ENCODE results near the gene FGF18. TPM values are rescaled to one million over a fixed set of nuclear protein-coding genes. Genes with fewer than 3 reads are reported as not detected.

The FGF18 gene
- total and polyA plus RNA-seq, 2 experiments from 2014 or later: 50.3 to 81.9 TPM

GRCh38 chr5:171415115-171415730 is 4.2 kb upstream of the FGF18 start:
- TF ChIP-seq CTCF (IDR thresholded peaks at IDR 0.05; ENCODE audit: low read depth, low read length): no peak
- peak in 1 of 2 donors; percentile 40 for DNase-seq (ENCODE audit: low read depth in 1 of 2, low spot score in 1 of 2)

GRCh38 chr5:171416160-171417049 is 3.0 kb upstream of the FGF18 start:
- Histone ChIP-seq H3K36me3 (peaks cover 6% of the 10 kb centered on the region), H3K27me3 (peaks cover 6% of the 10 kb centered on the region), H3K4me3 (no peak overlapping the region), H3K4me1 (ENCODE audit: low read depth) (peaks cover 11% of the 10 kb centered on the region), H3K27ac (no peak overlapping the region), H3K9me3 (ENCODE audit: low read depth) (no peaks in the 10 kb centered on the region)
- no peak for TF ChIP-seq CTCF (IDR thresholded peaks at IDR 0.05; ENCODE audit: low read depth, low read length)
- no peak for DNase-seq (ENCODE audit: low read depth in 1 of 2, low spot score in 1 of 2)

More at GRCh38 chr5:171415115-171415730, 4.2 kb upstream of the FGF18 start:
- Histone ChIP-seq H3K4me3 (no peak overlapping the region), H3K9me3 (ENCODE audit: low read depth) (no peaks in the 10 kb centered on the region), H3K4me1 (ENCODE audit: low read depth) (peaks cover 11% of the 10 kb centered on the region), H3K27ac (no peak overlapping the region), H3K27me3 (peaks cover 2% of the 10 kb centered on the region), H3K36me3 (peaks cover 15% of the 10 kb centered on the region)

- Histone ChIP-seq H3K9me3 (ENCODE audit: low read depth) (no peaks in the 10 kb centered on the region), H3K27ac (peak overlapping the region; percentile 57), H3K4me1 (ENCODE audit: low read depth) (peaks cover 17% of the 10 kb centered on the region), H3K4me3 (peak overlapping the region; percentile 99), H3K27me3 (peaks cover 6% of the 10 kb centered on the region), H3K36me3 (no peaks in the 10 kb centered on the region)
- TF ChIP-seq CTCF (IDR thresholded peaks at IDR 0.05; ENCODE audit: low read depth, low read length): peak; percentile 90
- DNase-seq (ENCODE audit: low read depth in 1 of 2, low spot score in 1 of 2): peak; percentile 88 to 94
Measured at GRCh38 chr5:171418316-171418981, 998 bp upstream of the FGF18 start.

- peaks cover 22% of the 10 kb centered on the region for H3K4me1 ChIP-seq (ENCODE audit: low read depth)
- peak overlapping the region; percentile 73 for H3K27ac ChIP-seq
- no peaks in the 10 kb centered on the region for H3K9me3 ChIP-seq (ENCODE audit: low read depth)
Measured at GRCh38 chr5:171419688-171420430, 412 bp downstream of the FGF18 start.

More at GRCh38 chr5:171419688-171420430, 412 bp downstream of the FGF18 start:
- H3K36me3 ChIP-seq: peaks cover 6% of the 10 kb centered on the region
- no peak for TF ChIP-seq CTCF (IDR thresholded peaks at IDR 0.05; ENCODE audit: low read depth, low read length)
- H3K27me3 ChIP-seq: peaks cover 6% of the 10 kb centered on the region
- peak overlapping the region; percentile 99 for H3K4me3 ChIP-seq
- peak; percentile 29 to 69 for DNase-seq (ENCODE audit: low read depth in 1 of 2, low spot score in 1 of 2)

Measured in cardiac muscle cell (in vitro differentiated cells and primary cell).